ENCODE measurements around the gene LIAS. TPM values are rescaled to one million over a fixed set of nuclear protein-coding genes. Genes with fewer than 3 reads are reported as not detected.

LIAS gene
- polyA plus RNA-seq, 1 donor from 2014 or later = 24.6 TPM

- no peaks in the 10 kb centered on the region for H3K9me3 ChIP-seq (ENCODE audit: low read length)
- H3F3A ChIP-seq (ENCODE audit: insufficient read depth, low read length, poor library complexity, severe bottlenecking) = no peaks in the 10 kb centered on the region
- H3K27me3 ChIP-seq (ENCODE audit: insufficient read depth, low read depth, low read length) = no peaks in the 10 kb centered on the region
- H2AFZ ChIP-seq (ENCODE audit: low read depth, low read length) = no peak overlapping the region
- H3K27ac ChIP-seq (ENCODE audit: low read length) = no peak overlapping the region
- H4K20me1 ChIP-seq (ENCODE audit: insufficient read depth) = no peaks in the 10 kb centered on the region
- no peak overlapping the region for H3K4me2 ChIP-seq (ENCODE audit: low read length)
- H3K9ac ChIP-seq (ENCODE audit: low read length) = no peak overlapping the region
- H3K36me3 ChIP-seq (ENCODE audit: insufficient read depth, low read length) = no peaks in the 10 kb centered on the region
- no peaks in the 10 kb centered on the region for H3K9me2 ChIP-seq (ENCODE audit: insufficient read depth, low read length)
- no peak for TF ChIP-seq REST (IDR thresholded peaks at IDR 0.05; ENCODE audit: borderline replicate concordance)
- TF ChIP-seq EP300 (conservative IDR thresholded peaks at IDR 0.05; ENCODE audit: poor library complexity, severe bottlenecking) = no peak
- no peak for TF ChIP-seq SMC3 (conservative IDR thresholded peaks at IDR 0.05; ENCODE audit: poor library complexity)
- TF ChIP-seq TAF1 (IDR thresholded peaks at IDR 0.05; ENCODE audit: low read depth) = no peak
- TF ChIP-seq EZH2 (IDR thresholded peaks at IDR 0.05; ENCODE audit: borderline replicate concordance, insufficient read depth, low read length, poor library complexity, severe bottlenecking) = no peak
- no peak for TF ChIP-seq RAD21 (conservative IDR thresholded peaks at IDR 0.05)
- TF ChIP-seq POLR2AphosphoS5 (IDR thresholded peaks at IDR 0.05) = no peak
- no peak for TF ChIP-seq MXI1 (conservative IDR thresholded peaks at IDR 0.05; ENCODE audit: poor library complexity, severe bottlenecking)
- TF ChIP-seq CTCF (IDR thresholded peaks at IDR 0.05; ENCODE audit: poor library complexity, severe bottlenecking) = no peak
- H3K79me2 ChIP-seq (replicated peaks; ENCODE audit: insufficient read depth, low read length) = no peaks in the 10 kb centered on the region
- no peak overlapping the region for H3K4me3 ChIP-seq (ENCODE audit: low read length)
These were observed 35.5 kb downstream of the LIAS start for GRCh38 chr4:39494354-39494753.

GRCh38 chr4:39495446-39496213 lies 36.8 kb downstream of the LIAS start:
- Histone ChIP-seq H3K4me3 (ENCODE audit: low read length) (no peak overlapping the region), H3K9me3 (ENCODE audit: low read length) (no peaks in the 10 kb centered on the region), H3K9ac (ENCODE audit: low read length) (no peak overlapping the region), H3K36me3 (ENCODE audit: insufficient read depth, low read length) (no peaks in the 10 kb centered on the region), H3K27ac (ENCODE audit: low read length) (no peak overlapping the region), H3F3A (ENCODE audit: insufficient read depth, low read length, poor library complexity, severe bottlenecking) (no peaks in the 10 kb centered on the region), H3K4me2 (ENCODE audit: low read length) (no peak overlapping the region), H3K79me2 (replicated peaks; ENCODE audit: insufficient read depth, low read length) (no peaks in the 10 kb centered on the region), H3K27me3 (ENCODE audit: insufficient read depth, low read depth, low read length) (no peaks in the 10 kb centered on the region), H4K20me1 (ENCODE audit: insufficient read depth) (no peaks in the 10 kb centered on the region), H3K9me2 (ENCODE audit: insufficient read depth, low read length) (no peaks in the 10 kb centered on the region), H2AFZ (ENCODE audit: low read depth, low read length) (no peak overlapping the region)
- no peak for TF ChIP-seq POLR2AphosphoS5 (IDR thresholded peaks at IDR 0.05)
- no peak for TF ChIP-seq RAD21 (conservative IDR thresholded peaks at IDR 0.05)
- no peak for TF ChIP-seq REST (IDR thresholded peaks at IDR 0.05; ENCODE audit: borderline replicate concordance)
- no peak for TF ChIP-seq CTCF (IDR thresholded peaks at IDR 0.05; ENCODE audit: poor library complexity, severe bottlenecking)
- TF ChIP-seq SMC3 (conservative IDR thresholded peaks at IDR 0.05; ENCODE audit: poor library complexity) = no peak
